GM23338 (cell line): Measurements from ENCODE around the gene RASA3. TPM values are rescaled to one million over a fixed set of nuclear protein-coding genes. Genes with fewer than 3 reads are reported as not detected.
A peak's percentile ranks its signal among the peaks of the same experiment; 100 is the strongest.

Source experiments
- ATAC-seq: fragments of 200-7000 bp; cut with Tn5 transposase; 3 replicates; pipeline ENCODE4 v1.9.1; 2020
- DNase-seq: peaks from one replicate; pipeline ENCODE4 v3.0.0-alpha.2; 2015; ENCODE audit warnings: low spot score
- H2AFZ ChIP-seq: fragments of 200-600 bp; sonication (generic); 2 replicates; pipeline ENCODE4 v1.8.0; 2016; ENCODE audit warnings: antibody characterized with exemption, mild to moderate bottlenecking, moderate library complexity
- H3F3A ChIP-seq: fragments of 200-600 bp; sonication (generic); replicated peaks from 2 replicates; pipeline ENCODE4 v1.8.0; 2017; ENCODE audit warnings: antibody characterized with exemption, mixed run types, low read depth
- H3K27ac ChIP-seq: fragments of 200-600 bp; sonication (generic); 2 replicates; pipeline ENCODE4 v1.6.1; 2016; ENCODE audit warnings: low read depth
- H3K27me3 ChIP-seq: fragments of 200-600 bp; sonication (generic); 2 replicates; pipeline ENCODE4 v1.8.0; 2016; ENCODE audit warnings: mild to moderate bottlenecking, mixed run types, moderate library complexity; ENCODE audit not compliant: insufficient read depth
- H3K36me3 ChIP-seq: fragments of 200-600 bp; sonication (generic); 2 replicates; pipeline ENCODE4 v1.8.0; 2016; ENCODE audit warnings: mild to moderate bottlenecking; ENCODE audit not compliant: insufficient read depth
- H3K4me1 ChIP-seq: fragments of 200-600 bp; sonication (generic); 2 replicates; pipeline ENCODE4 v1.8.0; 2016; ENCODE audit warnings: mild to moderate bottlenecking, moderate library complexity; ENCODE audit not compliant: insufficient read depth
- H3K4me2 ChIP-seq: fragments of 200-600 bp; sonication (generic); 2 replicates; pipeline ENCODE4 v1.7.1; 2017; ENCODE audit warnings: mixed run types
- H3K4me3 ChIP-seq: fragments of 200-600 bp; sonication (generic); 2 replicates; pipeline ENCODE4 v1.6.1; 2016; ENCODE audit warnings: mixed run types
- H3K79me2 ChIP-seq: fragments of 200-600 bp; sonication (generic); replicated peaks from 2 replicates; pipeline ENCODE4 v1.8.0; 2017; ENCODE audit warnings: mild to moderate bottlenecking; ENCODE audit not compliant: insufficient read depth
- H3K9me2 ChIP-seq: fragments of 200-600 bp; sonication (generic); 2 replicates; pipeline ENCODE4 v1.8.0; 2017; ENCODE audit not compliant: insufficient read depth
- H4K20me1 ChIP-seq: fragments of 200-600 bp; sonication (generic); replicated peaks from 2 replicates; pipeline ENCODE4 v1.8.0; 2017; ENCODE audit warnings: mild to moderate bottlenecking; ENCODE audit not compliant: insufficient read depth
- H3K27ac Mint-ChIP-seq: 2 replicates; pipeline ENCODE4 v1.8.0; 2020; ENCODE audit warnings: inconsistent platforms, mild to moderate bottlenecking, moderate library complexity, mixed read lengths
- H3K27me3 Mint-ChIP-seq: 3 replicates; pipeline ENCODE4 v1.8.0; 2022; ENCODE audit warnings: low read depth, mild to moderate bottlenecking, moderate library complexity, mixed read lengths, inconsistent platforms; ENCODE audit not compliant: insufficient read depth, poor library complexity
- H3K36me3 Mint-ChIP-seq: 3 replicates; pipeline ENCODE4 v1.8.0; 2021; ENCODE audit warnings: low read depth, mild to moderate bottlenecking, inconsistent platforms, moderate library complexity, mixed read lengths
- H3K4me1 Mint-ChIP-seq: 3 replicates; pipeline ENCODE4 v1.8.0; 2020; ENCODE audit warnings: mild to moderate bottlenecking, inconsistent platforms, mixed read lengths
- H3K4me3 Mint-ChIP-seq: 3 replicates; pipeline ENCODE4 v1.8.0; 2021; ENCODE audit warnings: moderate library complexity, mild to moderate bottlenecking, inconsistent platforms, mixed read lengths
- H3K9me3 Mint-ChIP-seq: 3 replicates; pipeline ENCODE4 v1.8.0; 2020; ENCODE audit warnings: moderate library complexity, mild to moderate bottlenecking, inconsistent platforms, mixed read lengths
- EZH2phosphoT487 ChIP-seq: fragments of 200-600 bp; sonication (generic); IDR thresholded peaks from one replicate; pipeline ENCODE4 v1.8.1; 2018; ENCODE audit warnings: antibody characterized with exemption; ENCODE audit not compliant: unreplicated experiment
- JUNB ChIP-seq: IDR thresholded peaks from one replicate; pipeline ENCODE4 v1.6.1; 2016; ENCODE audit warnings: antibody characterized with exemption; ENCODE audit not compliant: unreplicated experiment
- POLR2AphosphoS5 ChIP-seq: IDR thresholded peaks from 2 replicates; pipeline ENCODE4 v1.6.1; 2016; ENCODE audit warnings: antibody characterized with exemption, low read depth
- ZNF114 ChIP-seq: fragments of 250-450 bp; sonication (Bioruptor Pico); IDR thresholded peaks from 2 replicates; pipeline ENCODE4 v1.5.0; 2020; ENCODE audit warnings: mild to moderate bottlenecking, moderate library complexity
- polyA plus RNA-seq: library from polyadenylated mRNA; unstranded; fragments of >200 nt; fragmentation: Nextera tagmentation; extraction: Ambion mirVana; gene quantifications from 2 replicates; pipeline ENCODE4 v1.2.1, GENCODE V29; 2016
- total RNA-seq: library from RNA; depleted of rRNA; stranded (reverse); fragments of >200 nt; shearing (Covaris generic); gene quantifications from 2 replicates; pipeline ENCODE4 v1.2.3, GENCODE V29; 2014
- TF ChIP-seq, protein P1 (sequence below), 2 experiments: fragments of 200-600 bp in 1 of 2; sonication (generic) in 1 of 2; conservative IDR thresholded peaks; 2 replicates each; pipeline versions ENCODE4 v1.5.1 to v1.6.1; 2016 to 2017; ENCODE audit warnings: antibody characterized with exemption in 2 of 2, low read depth in 2 of 2, mild to moderate bottlenecking in 2 of 2, moderate library complexity in 1 of 2
- TF ChIP-seq, protein P2 (sequence below): IDR thresholded peaks from 2 replicates; pipeline ENCODE4 v1.6.1; 2016; ENCODE audit warnings: antibody characterized with exemption
- TF ChIP-seq, protein P3 (sequence below): fragments of 250-450 bp; sonication (Bioruptor Pico); IDR thresholded peaks from 2 replicates; pipeline ENCODE4 v1.5.0; 2020; ENCODE audit warnings: mild to moderate bottlenecking, moderate library complexity
- TF ChIP-seq, protein P4 (sequence below): IDR thresholded peaks from one replicate; pipeline ENCODE4 v1.6.1; 2018; ENCODE audit warnings: antibody characterized with exemption; ENCODE audit not compliant: unreplicated experiment

RASA3 gene
- total and polyA plus RNA-seq, 2 experiments from 2014 or later: 11.2 to 20.7 TPM

DNA sequence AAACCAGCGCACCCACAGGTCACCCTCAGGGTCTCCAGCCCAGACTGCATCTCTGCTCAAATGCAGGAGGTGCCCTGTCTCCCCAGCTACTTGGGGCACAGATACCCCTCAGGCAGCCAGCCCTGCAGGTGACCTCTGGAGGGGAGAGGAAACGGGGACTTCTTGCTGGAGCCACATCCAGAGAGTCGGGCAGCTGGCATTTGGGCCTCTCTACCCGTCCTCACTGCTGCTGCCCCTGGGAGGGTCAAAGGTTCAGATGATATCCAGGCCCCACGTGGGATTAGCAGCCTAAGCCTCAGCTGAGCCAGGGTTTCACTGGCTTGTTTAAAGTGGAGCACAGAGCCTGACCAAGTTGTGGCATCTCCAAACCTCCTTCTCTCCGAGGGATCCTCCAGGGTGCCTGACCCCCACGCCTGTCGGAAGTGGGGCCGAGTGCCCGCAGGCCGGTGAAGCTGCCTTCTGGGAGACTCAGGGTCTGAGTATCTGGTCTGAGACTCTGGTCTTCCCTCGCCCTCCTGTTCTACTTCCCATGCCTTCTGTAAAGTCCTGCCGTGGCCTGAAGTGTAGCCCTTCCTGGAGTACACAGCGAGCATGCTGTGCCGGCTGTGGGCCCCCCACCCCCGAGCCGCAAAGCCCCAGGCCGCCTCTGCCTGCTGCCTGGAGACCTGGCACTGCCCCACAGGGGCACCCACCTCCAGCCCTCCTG lies 2.1 kb downstream of the RASA3 start (continued):
- TF ChIP-seq, protein P1, sequence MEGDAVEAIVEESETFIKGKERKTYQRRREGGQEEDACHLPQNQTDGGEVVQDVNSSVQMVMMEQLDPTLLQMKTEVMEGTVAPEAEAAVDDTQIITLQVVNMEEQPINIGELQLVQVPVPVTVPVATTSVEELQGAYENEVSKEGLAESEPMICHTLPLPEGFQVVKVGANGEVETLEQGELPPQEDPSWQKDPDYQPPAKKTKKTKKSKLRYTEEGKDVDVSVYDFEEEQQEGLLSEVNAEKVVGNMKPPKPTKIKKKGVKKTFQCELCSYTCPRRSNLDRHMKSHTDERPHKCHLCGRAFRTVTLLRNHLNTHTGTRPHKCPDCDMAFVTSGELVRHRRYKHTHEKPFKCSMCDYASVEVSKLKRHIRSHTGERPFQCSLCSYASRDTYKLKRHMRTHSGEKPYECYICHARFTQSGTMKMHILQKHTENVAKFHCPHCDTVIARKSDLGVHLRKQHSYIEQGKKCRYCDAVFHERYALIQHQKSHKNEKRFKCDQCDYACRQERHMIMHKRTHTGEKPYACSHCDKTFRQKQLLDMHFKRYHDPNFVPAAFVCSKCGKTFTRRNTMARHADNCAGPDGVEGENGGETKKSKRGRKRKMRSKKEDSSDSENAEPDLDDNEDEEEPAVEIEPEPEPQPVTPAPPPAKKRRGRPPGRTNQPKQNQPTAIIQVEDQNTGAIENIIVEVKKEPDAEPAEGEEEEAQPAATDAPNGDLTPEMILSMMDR (conservative IDR thresholded peaks at IDR 0.05; ENCODE audit: low read depth in 2 of 2): no peak
- TF ChIP-seq, protein P2, sequence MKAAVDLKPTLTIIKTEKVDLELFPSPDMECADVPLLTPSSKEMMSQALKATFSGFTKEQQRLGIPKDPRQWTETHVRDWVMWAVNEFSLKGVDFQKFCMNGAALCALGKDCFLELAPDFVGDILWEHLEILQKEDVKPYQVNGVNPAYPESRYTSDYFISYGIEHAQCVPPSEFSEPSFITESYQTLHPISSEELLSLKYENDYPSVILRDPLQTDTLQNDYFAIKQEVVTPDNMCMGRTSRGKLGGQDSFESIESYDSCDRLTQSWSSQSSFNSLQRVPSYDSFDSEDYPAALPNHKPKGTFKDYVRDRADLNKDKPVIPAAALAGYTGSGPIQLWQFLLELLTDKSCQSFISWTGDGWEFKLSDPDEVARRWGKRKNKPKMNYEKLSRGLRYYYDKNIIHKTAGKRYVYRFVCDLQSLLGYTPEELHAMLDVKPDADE: no peak
- TF ChIP-seq EZH2phosphoT487 (no peak), JUNB (no peak)

DNA sequence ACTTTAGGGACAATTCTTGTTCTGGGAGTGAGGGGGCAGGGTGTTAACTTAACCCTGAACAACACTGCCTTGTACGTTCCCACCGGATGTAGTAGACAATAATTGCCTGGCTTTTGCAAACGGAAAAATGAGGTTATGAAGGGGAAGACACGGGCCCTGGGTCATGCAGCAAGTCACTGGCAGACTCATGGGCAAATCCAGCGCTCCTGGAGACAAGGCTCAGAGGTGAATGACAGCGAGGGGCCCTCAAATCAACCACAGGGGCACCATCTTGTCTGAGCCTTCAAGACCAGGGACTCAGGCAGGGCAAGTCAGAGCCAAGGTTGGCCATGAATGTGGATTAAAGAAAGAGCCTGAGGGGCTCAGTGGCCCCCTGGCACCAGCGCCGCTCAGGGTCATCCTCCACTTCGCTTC lies 2.8 kb downstream of the RASA3 start:
- DNase-seq (no peak), ATAC-seq (no peak)
- Histone ChIP-seq H3K36me3 (no peaks in the 10 kb centered on the region), H3K27me3 (peaks cover 5% of the 10 kb centered on the region; the same call in 1 of the 2 replicates), H3K4me2 (peak overlapping the region; percentile 96), H3K4me3 (peak overlapping the region; percentile 92; the same call in 1 of the 2 replicates), H3K79me2 (peaks cover 64% of the 10 kb centered on the region), H3F3A (peaks cover 16% of the 10 kb centered on the region; the same call in 1 of the 2 replicates), H2AFZ (no peak overlapping the region), H3K9me2 (no peaks in the 10 kb centered on the region), H3K4me1 (peaks cover 25% of the 10 kb centered on the region), H3K27ac (no peak overlapping the region; the same call in 1 of the 2 replicates), H4K20me1 (peaks cover 10% of the 10 kb centered on the region)
- Mint-ChIP-seq H3K4me1 (peaks cover 62% of the 10 kb centered on the region), H3K36me3 (no peaks in the 10 kb centered on the region; the same call in 2 of the 3 replicates), H3K9me3 (no peaks in the 10 kb centered on the region; the same call in 1 of the 3 replicates), H3K27ac (no peak overlapping the region), H3K27me3 (peaks cover 34% of the 10 kb centered on the region), H3K4me3 (peak overlapping the region; percentile 43; the same call in 1 of the 3 replicates)
- TF ChIP-seq POLR2AphosphoS5 (no peak), ZNF114 (no peak), JUNB (no peak)
- TF ChIP-seq, protein P3, sequence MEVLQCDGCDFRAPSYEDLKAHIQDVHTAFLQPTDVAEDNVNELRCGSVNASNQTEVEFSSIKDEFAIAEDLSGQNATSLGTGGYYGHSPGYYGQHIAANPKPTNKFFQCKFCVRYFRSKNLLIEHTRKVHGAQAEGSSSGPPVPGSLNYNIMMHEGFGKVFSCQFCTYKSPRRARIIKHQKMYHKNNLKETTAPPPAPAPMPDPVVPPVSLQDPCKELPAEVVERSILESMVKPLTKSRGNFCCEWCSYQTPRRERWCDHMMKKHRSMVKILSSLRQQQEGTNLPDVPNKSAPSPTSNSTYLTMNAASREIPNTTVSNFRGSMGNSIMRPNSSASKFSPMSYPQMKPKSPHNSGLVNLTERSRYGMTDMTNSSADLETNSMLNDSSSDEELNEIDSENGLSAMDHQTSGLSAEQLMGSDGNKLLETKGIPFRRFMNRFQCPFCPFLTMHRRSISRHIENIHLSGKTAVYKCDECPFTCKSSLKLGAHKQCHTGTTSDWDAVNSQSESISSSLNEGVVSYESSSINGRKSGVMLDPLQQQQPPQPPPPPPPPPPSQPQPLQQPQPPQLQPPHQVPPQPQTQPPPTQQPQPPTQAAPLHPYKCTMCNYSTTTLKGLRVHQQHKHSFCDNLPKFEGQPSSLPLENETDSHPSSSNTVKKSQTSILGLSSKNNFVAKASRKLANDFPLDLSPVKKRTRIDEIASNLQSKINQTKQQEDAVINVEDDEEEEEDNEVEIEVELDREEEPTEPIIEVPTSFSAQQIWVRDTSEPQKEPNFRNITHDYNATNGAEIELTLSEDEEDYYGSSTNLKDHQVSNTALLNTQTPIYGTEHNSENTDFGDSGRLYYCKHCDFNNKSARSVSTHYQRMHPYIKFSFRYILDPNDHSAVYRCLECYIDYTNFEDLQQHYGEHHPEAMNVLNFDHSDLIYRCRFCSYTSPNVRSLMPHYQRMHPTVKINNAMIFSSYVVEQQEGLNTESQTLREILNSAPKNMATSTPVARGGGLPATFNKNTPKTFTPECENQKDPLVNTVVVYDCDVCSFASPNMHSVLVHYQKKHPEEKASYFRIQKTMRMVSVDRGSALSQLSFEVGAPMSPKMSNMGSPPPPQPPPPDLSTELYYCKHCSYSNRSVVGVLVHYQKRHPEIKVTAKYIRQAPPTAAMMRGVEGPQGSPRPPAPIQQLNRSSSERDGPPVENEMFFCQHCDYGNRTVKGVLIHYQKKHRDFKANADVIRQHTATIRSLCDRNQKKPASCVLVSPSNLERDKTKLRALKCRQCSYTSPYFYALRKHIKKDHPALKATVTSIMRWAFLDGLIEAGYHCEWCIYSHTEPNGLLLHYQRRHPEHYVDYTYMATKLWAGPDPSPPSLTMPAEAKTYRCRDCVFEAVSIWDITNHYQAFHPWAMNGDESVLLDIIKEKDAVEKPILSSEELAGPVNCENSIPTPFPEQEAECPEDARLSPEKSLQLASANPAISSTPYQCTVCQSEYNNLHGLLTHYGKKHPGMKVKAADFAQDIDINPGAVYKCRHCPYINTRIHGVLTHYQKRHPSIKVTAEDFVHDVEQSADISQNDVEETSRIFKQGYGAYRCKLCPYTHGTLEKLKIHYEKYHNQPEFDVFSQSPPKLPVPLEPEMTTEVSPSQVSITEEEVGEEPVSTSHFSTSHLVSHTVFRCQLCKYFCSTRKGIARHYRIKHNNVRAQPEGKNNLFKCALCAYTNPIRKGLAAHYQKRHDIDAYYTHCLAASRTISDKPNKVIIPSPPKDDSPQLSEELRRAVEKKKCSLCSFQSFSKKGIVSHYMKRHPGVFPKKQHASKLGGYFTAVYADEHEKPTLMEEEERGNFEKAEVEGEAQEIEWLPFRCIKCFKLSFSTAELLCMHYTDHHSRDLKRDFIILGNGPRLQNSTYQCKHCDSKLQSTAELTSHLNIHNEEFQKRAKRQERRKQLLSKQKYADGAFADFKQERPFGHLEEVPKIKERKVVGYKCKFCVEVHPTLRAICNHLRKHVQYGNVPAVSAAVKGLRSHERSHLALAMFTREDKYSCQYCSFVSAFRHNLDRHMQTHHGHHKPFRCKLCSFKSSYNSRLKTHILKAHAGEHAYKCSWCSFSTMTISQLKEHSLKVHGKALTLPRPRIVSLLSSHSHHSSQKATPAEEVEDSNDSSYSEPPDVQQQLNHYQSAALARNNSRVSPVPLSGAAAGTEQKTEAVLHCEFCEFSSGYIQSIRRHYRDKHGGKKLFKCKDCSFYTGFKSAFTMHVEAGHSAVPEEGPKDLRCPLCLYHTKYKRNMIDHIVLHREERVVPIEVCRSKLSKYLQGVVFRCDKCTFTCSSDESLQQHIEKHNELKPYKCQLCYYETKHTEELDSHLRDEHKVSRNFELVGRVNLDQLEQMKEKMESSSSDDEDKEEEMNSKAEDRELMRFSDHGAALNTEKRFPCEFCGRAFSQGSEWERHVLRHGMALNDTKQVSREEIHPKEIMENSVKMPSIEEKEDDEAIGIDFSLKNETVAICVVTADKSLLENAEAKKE (CRISPR knock-in tag): no peak
- TF ChIP-seq, protein P2: no peak
- TF ChIP-seq, protein P4, sequence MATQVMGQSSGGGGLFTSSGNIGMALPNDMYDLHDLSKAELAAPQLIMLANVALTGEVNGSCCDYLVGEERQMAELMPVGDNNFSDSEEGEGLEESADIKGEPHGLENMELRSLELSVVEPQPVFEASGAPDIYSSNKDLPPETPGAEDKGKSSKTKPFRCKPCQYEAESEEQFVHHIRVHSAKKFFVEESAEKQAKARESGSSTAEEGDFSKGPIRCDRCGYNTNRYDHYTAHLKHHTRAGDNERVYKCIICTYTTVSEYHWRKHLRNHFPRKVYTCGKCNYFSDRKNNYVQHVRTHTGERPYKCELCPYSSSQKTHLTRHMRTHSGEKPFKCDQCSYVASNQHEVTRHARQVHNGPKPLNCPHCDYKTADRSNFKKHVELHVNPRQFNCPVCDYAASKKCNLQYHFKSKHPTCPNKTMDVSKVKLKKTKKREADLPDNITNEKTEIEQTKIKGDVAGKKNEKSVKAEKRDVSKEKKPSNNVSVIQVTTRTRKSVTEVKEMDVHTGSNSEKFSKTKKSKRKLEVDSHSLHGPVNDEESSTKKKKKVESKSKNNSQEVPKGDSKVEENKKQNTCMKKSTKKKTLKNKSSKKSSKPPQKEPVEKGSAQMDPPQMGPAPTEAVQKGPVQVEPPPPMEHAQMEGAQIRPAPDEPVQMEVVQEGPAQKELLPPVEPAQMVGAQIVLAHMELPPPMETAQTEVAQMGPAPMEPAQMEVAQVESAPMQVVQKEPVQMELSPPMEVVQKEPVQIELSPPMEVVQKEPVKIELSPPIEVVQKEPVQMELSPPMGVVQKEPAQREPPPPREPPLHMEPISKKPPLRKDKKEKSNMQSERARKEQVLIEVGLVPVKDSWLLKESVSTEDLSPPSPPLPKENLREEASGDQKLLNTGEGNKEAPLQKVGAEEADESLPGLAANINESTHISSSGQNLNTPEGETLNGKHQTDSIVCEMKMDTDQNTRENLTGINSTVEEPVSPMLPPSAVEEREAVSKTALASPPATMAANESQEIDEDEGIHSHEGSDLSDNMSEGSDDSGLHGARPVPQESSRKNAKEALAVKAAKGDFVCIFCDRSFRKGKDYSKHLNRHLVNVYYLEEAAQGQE: no peak
